SU-DHL-6 (cell line): ENCODE measurements around the gene LRATD1.

Source experiments
- CTCF ChIP-seq: fragments of 200-600 bp; sonication (generic); IDR thresholded peaks from one replicate; pipeline ENCODE4 v1.5.1; 2017; ENCODE audit warnings: antibody characterized with exemption, mild to moderate bottlenecking, low read length, moderate library complexity; ENCODE audit not compliant: insufficient read depth, poor library complexity, severe bottlenecking
- EZH2phosphoT487 ChIP-seq: fragments of 200-600 bp; sonication (generic), shearing (Covaris generic); conservative IDR thresholded peaks from 2 replicates; pipeline ENCODE4 v1.6.1; 2018; ENCODE audit warnings: mild to moderate bottlenecking, antibody characterized with exemption, low read length, moderate library complexity, mixed read lengths

GRCh38 chr2:14602309-14602708 lies 30.2 kb upstream of the LRATD1 start:
- TF ChIP-seq CTCF (no peak), EZH2phosphoT487 (no peak)
